H9 (cell line): Measurements from ENCODE around the gene LRP1. TPM values are rescaled to one million over a fixed set of nuclear protein-coding genes. Genes with fewer than 3 reads are reported as not detected.

Experiments
- DNase-seq: peaks from one replicate; pipeline ENCODE4 v3.0.0-alpha.2; 2017
- H2AFZ ChIP-seq: one replicate; pipeline ENCODE4 v1.6.1; 2013; ENCODE audit warnings: mild to moderate bottlenecking, low read length, control low read depth, moderate library complexity
- H2AK5ac ChIP-seq: 2 replicates; pipeline ENCODE4 v1.6.1; 2013; ENCODE audit warnings: low read length, control low read depth, mixed read lengths; ENCODE audit not compliant: insufficient read length
- H2BK120ac ChIP-seq: one replicate; pipeline ENCODE4 v1.6.1; 2013; ENCODE audit warnings: low read depth, mild to moderate bottlenecking, low read length, control low read depth, inconsistent platforms; ENCODE audit not compliant: poor library complexity, severe bottlenecking
- H2BK12ac ChIP-seq: 2 replicates; pipeline ENCODE4 v1.6.1; 2013; ENCODE audit warnings: low read length, control low read depth, mixed read lengths, low read depth; ENCODE audit not compliant: insufficient read length
- H2BK15ac ChIP-seq: 2 replicates; pipeline ENCODE4 v1.6.1; 2013; ENCODE audit warnings: low read depth, low read length, control low read depth
- H2BK20ac ChIP-seq: one replicate; pipeline ENCODE4 v1.6.1; 2013; ENCODE audit warnings: low read depth, mild to moderate bottlenecking, low read length, control low read depth, inconsistent platforms; ENCODE audit not compliant: poor library complexity, severe bottlenecking
- H2BK5ac ChIP-seq: 2 replicates; pipeline ENCODE4 v1.6.1; 2013; ENCODE audit warnings: low read length, control low read depth, mixed read lengths; ENCODE audit not compliant: insufficient read length
- H3K14ac ChIP-seq: 2 replicates; pipeline ENCODE4 v1.6.1; 2013; ENCODE audit warnings: low read length, control low read depth; ENCODE audit not compliant: insufficient read depth
- H3K18ac ChIP-seq: 2 replicates; pipeline ENCODE4 v1.6.1; 2013; ENCODE audit warnings: low read depth, mild to moderate bottlenecking, mixed read lengths, low read length, control low read depth; ENCODE audit not compliant: insufficient read length
- H3K23ac ChIP-seq: 2 replicates; pipeline ENCODE4 v1.6.1; 2013; ENCODE audit warnings: low read length, control low read depth, mixed read lengths, low read depth; ENCODE audit not compliant: insufficient read length
- H3K23me2 ChIP-seq: 2 replicates; pipeline ENCODE4 v1.6.1; 2013; ENCODE audit warnings: low read depth, mild to moderate bottlenecking, mixed read lengths, low read length, control low read depth; ENCODE audit not compliant: insufficient read length, poor library complexity, severe bottlenecking
- H3K27ac ChIP-seq: 2 replicates; pipeline ENCODE4 v1.5.1; 2013; ENCODE audit warnings: low read length, control low read depth, mixed read lengths, low read depth; ENCODE audit not compliant: insufficient read length
- H3K27me3 ChIP-seq: 2 replicates; pipeline ENCODE4 v1.6.1; 2013; ENCODE audit warnings: low read length, control low read depth, inconsistent platforms; ENCODE audit not compliant: insufficient read depth
- H3K4ac ChIP-seq: 2 replicates; pipeline ENCODE4 v1.6.1; 2013; ENCODE audit warnings: low read depth, mild to moderate bottlenecking, control low read depth, inconsistent platforms, low read length, moderate library complexity
- H3K4me1 ChIP-seq: 2 replicates; pipeline ENCODE4 v1.6.1; 2013; ENCODE audit warnings: low read length, control low read depth, inconsistent platforms; ENCODE audit not compliant: insufficient read depth
- H3K4me2 ChIP-seq: 2 replicates; pipeline ENCODE4 v1.6.1; 2013; ENCODE audit warnings: low read length, control low read depth, mixed read lengths; ENCODE audit not compliant: insufficient read length, insufficient read depth
- H3K56ac ChIP-seq: 2 replicates; pipeline ENCODE4 v1.6.1; 2013; ENCODE audit warnings: low read depth, mild to moderate bottlenecking, mixed read lengths, low read length, control low read depth; ENCODE audit not compliant: insufficient read length
- H3K79me1 ChIP-seq: 2 replicates; pipeline ENCODE4 v1.6.1; 2013; ENCODE audit warnings: low read depth, mild to moderate bottlenecking, moderate library complexity, low read length, control low read depth, inconsistent platforms; ENCODE audit not compliant: insufficient read depth, poor library complexity, severe bottlenecking
- H3K79me2 ChIP-seq: 2 replicates; pipeline ENCODE4 v1.6.1; 2013; ENCODE audit warnings: low read length, control low read depth, inconsistent platforms; ENCODE audit not compliant: insufficient read depth
- H3K9ac ChIP-seq: 2 replicates; pipeline ENCODE4 v1.6.1; 2013; ENCODE audit warnings: low read length, control low read depth, mixed read lengths; ENCODE audit not compliant: insufficient read length; ENCODE audit errors: extremely low read depth
- H3K9me3 ChIP-seq: one replicate; pipeline ENCODE4 v1.6.1; 2013; ENCODE audit warnings: low read depth, low read length, inconsistent platforms; ENCODE audit not compliant: control insufficient read depth
- H3T11ph ChIP-seq: one replicate; pipeline ENCODE4 v1.6.1; 2013; ENCODE audit warnings: mild to moderate bottlenecking, low read length, control low read depth, inconsistent platforms
- H4K20me1 ChIP-seq: one replicate; pipeline ENCODE4 v1.6.1; 2013; ENCODE audit not compliant: control insufficient read depth, insufficient read length, insufficient read depth
- H4K5ac ChIP-seq: 2 replicates; pipeline ENCODE4 v1.6.1; 2013; ENCODE audit warnings: low read depth, mild to moderate bottlenecking, mixed read lengths, low read length, control low read depth; ENCODE audit not compliant: insufficient read length
- H4K8ac ChIP-seq: replicated peaks from 2 replicates; pipeline ENCODE4 v1.6.1; 2013; ENCODE audit warnings: low read length, control low read depth, mixed read lengths, low read depth; ENCODE audit not compliant: insufficient read length
- H4K91ac ChIP-seq: 2 replicates; pipeline ENCODE4 v1.6.1; 2013; ENCODE audit warnings: low read depth, mild to moderate bottlenecking, moderate library complexity, mixed read lengths, low read length, control low read depth; ENCODE audit not compliant: insufficient read length
- H3K27ac Mint-ChIP-seq, 3 experiments: 2 replicates in 2 of 3; 3 replicates in 1 of 3; pipeline ENCODE4 v1.8.0; 2020 to 2021; ENCODE audit warnings: mixed read lengths in 3 of 3, mild to moderate bottlenecking in 1 of 3, moderate library complexity in 1 of 3
- H3K27me3 Mint-ChIP-seq: 2 replicates; pipeline ENCODE4 v1.8.0; 2021; ENCODE audit warnings: low read depth, mild to moderate bottlenecking, moderate library complexity, mixed read lengths
- H3K36me3 Mint-ChIP-seq, 3 experiments: 2 replicates in 2 of 3; 3 replicates in 1 of 3; pipeline ENCODE4 v1.8.0; 2020 to 2021; ENCODE audit warnings: low read depth in 3 of 3, mixed read lengths in 3 of 3; ENCODE audit not compliant: insufficient read depth in 1 of 3
- H3K4me1 Mint-ChIP-seq, 2 experiments: 2 replicates each; pipeline ENCODE4 v1.8.0; 2020; ENCODE audit warnings: mixed read lengths in 2 of 2
- H3K4me3 Mint-ChIP-seq, 2 experiments: 2 replicates in 1 of 2; 3 replicates in 1 of 2; pipeline ENCODE4 v1.8.0; 2020 to 2021; ENCODE audit warnings: mild to moderate bottlenecking in 2 of 2, mixed read lengths in 2 of 2, moderate library complexity in 1 of 2
- H3K9me3 Mint-ChIP-seq, 2 experiments: 2 replicates in 1 of 2; 3 replicates in 1 of 2; pipeline ENCODE4 v1.8.0; 2020; ENCODE audit warnings: mild to moderate bottlenecking in 2 of 2, mixed read lengths in 2 of 2, moderate library complexity in 1 of 2
- WGBS: extraction: QIAGEN DNeasy Blood & Tissue Kit; methylation state at CpG from one replicate; pipeline ENCODE4 v1.1.7; 2013; ENCODE audit warnings: missing lambda C conversion rate, low lambda C conversion rate, mixed read lengths; ENCODE audit not compliant: insufficient read length; ENCODE audit errors: extremely low coverage; 5-methylcytosine and 5-hydroxymethylcytosine counted together
- total RNA-seq: library from RNA; stranded (reverse); gene quantifications from 2 replicates; pipeline ENCODE4 v1.2.1, GENCODE V29; 2021
- TF ChIP-seq, protein P1 (sequence below): fragments of 200-600 bp; sonication (generic); conservative IDR thresholded peaks from 3 replicates; pipeline ENCODE4 v1.8.0; 2021; ENCODE audit warnings: antibody characterized with exemption, mild to moderate bottlenecking

The LRP1 gene
- total RNA-seq, 1 experiment from 2014 or later: 115 TPM

DNA sequence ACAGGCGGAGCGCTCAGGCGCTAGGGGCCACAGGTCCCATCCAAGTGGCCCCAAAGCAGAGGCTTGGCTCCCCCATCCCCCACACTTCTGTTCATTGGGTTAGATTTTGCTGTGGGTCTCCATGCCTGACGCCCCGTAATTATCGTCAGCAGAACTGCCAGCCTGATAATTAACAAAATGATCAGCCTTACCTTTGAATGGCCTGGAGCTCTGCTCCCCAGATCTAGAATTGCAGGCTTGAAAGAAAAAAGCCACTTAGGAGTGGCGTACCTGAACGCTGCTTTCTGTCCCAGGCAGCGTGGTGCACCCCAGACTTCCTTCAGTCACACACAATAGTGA is 47.8 kb downstream of the LRP1 start:
- Histone ChIP-seq H2BK5ac (no peak overlapping the region), H3K9me3 (no peaks in the 10 kb centered on the region), H3K23me2 (no peaks in the 10 kb centered on the region), H3K27me3 (no peaks in the 10 kb centered on the region), H3K27ac (no peak overlapping the region), H2AK5ac (no peak overlapping the region), H3K14ac (no peak overlapping the region), H3K79me2 (no peaks in the 10 kb centered on the region), H4K5ac (no peak overlapping the region), H2BK20ac (no peak overlapping the region), H3T11ph (no peak overlapping the region), H3K9ac (no peak overlapping the region), H3K23ac (no peak overlapping the region), H3K56ac (no peak overlapping the region), H3K79me1 (no peaks in the 10 kb centered on the region), H2BK120ac (no peak overlapping the region), H2AFZ (no peak overlapping the region), H3K4ac (no peak overlapping the region), H2BK12ac (no peak overlapping the region), H3K4me2 (no peak overlapping the region), H4K91ac (no peak overlapping the region), H3K18ac (no peak overlapping the region), H4K8ac (no peak overlapping the region), H2BK15ac (no peak overlapping the region), H3K4me1 (no peaks in the 10 kb centered on the region), H4K20me1 (peaks cover 3% of the 10 kb centered on the region)
- no peak for DNase-seq
- TF ChIP-seq, protein P1, sequence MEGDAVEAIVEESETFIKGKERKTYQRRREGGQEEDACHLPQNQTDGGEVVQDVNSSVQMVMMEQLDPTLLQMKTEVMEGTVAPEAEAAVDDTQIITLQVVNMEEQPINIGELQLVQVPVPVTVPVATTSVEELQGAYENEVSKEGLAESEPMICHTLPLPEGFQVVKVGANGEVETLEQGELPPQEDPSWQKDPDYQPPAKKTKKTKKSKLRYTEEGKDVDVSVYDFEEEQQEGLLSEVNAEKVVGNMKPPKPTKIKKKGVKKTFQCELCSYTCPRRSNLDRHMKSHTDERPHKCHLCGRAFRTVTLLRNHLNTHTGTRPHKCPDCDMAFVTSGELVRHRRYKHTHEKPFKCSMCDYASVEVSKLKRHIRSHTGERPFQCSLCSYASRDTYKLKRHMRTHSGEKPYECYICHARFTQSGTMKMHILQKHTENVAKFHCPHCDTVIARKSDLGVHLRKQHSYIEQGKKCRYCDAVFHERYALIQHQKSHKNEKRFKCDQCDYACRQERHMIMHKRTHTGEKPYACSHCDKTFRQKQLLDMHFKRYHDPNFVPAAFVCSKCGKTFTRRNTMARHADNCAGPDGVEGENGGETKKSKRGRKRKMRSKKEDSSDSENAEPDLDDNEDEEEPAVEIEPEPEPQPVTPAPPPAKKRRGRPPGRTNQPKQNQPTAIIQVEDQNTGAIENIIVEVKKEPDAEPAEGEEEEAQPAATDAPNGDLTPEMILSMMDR: 0 out of 3 replicates have a peak, but pooled peaks have one; percentile 28
- H3K4me1 Mint-ChIP-seq: peaks cover 0 to 7% of the 10 kb centered on the region in 2 experiments; a peak in 2 of 4 replicates
- no peaks in the 10 kb centered on the region for H3K27me3 Mint-ChIP-seq
- peaks cover 49 to 84% (median 79%) of the 10 kb centered on the region in 3 experiments; a peak in 6 of 7 replicates for H3K36me3 Mint-ChIP-seq
- H3K4me3 Mint-ChIP-seq: no peak overlapping the region
- WGBS: no CpG with 5 or more reads among the region's 9 CpGs
- peak overlapping the region in 1 of 3 experiments; percentile 13; a peak in 1 of 7 replicates for H3K27ac Mint-ChIP-seq
- H3K9me3 Mint-ChIP-seq: no peaks in the 10 kb centered on the region
